GM18870 (cell line): ENCODE measurements around the gene PRKCE.
A peak's percentile ranks its signal among the peaks of the same experiment; 100 is the strongest.
"Not testable (repeated sequence)": the region's sequence is repeated elsewhere in the genome, so short reads cannot be mapped to it uniquely, and the experiment has no call there.

Experiments
- ATAC-seq: cut with Tn5 transposase; IDR thresholded peaks from one replicate; pipeline ENCODE4 v1.9.1; 2021; ENCODE audit warnings: moderate library complexity; ENCODE audit not compliant: unreplicated experiment

The PRKCE gene

GRCh38 chr2:45881970-45882581 is 230.6 kb downstream of the PRKCE start:
- no peak for ATAC-seq

- ATAC-seq: no peak
These were observed 231.5 kb downstream of the PRKCE start for GRCh38 chr2:45882707-45883602.

GRCh38 chr2:45883603-45884000 is 232.1 kb downstream of the PRKCE start:
- ATAC-seq: no peak

DNA sequence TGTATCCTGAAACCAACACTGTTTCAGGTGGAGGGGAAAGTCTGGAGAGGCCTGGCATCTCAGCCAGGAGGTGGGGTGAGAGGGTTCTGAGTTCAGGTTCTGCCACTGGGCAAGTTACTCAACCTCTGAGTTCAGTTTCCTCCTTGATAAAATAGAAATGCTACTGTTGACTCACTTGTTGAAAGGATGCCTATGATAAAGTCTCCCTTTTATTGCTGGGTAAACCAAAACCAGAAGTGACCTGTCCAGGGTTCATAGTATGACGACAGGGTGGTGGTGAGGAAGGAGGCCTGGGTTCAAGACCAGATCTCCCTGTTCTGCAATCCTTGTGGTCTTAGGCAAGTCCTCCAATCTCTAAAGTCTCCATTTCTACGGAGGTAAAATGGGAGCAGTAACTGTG is 232.7 kb downstream of the PRKCE start:
- no peak for ATAC-seq

- no peak for ATAC-seq
These were observed 233.7 kb downstream of the PRKCE start for GRCh38 chr2:45885171-45885621.

- no peak for ATAC-seq
These were observed 234.7 kb downstream of the PRKCE start for GRCh38 chr2:45886171-45886663.

DNA sequence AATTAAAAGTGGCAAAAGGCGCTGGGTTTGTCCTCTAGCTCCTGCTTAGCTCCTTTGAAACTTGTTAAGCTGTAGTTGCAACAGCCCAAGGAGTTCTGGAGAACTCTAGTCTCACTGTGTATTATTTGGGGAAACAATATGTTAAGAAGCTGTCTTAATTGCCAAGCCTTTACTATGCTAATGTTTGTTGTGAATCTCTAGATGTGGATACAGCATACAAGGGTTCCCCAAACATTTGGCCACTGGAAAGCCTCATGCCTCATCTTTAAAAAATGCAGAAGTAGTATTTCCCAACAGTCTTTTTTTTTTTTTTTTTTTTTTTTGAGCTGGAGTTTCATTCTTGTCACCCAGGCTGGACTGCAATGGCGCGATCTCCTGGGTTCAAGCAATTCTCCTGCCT is 236.7 kb downstream of the PRKCE start:
- ATAC-seq: no peak

DNA sequence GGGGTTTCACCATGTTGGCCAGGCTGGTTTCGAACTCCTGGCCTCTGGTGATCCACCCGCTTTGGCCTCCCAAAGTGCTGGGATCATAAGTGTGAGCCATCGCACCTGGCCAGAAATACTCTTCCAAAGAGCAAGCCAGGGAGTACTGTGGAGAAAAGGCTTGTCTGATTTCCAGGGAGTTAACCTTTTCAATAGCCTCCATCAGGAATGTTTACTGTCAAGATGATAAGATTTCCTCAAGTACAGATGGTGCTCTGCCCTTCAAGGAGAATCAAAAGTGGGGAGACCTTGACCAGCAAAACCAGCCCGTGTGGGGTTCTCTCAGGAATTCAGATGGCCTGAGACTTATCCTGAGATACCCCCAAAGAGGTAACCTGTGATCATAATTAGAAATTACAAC is 237.2 kb downstream of the PRKCE start:
- ATAC-seq: no peak

GRCh38 chr2:45889053-45889452 is 237.6 kb downstream of the PRKCE start:
- ATAC-seq: peak; percentile 54

DNA sequence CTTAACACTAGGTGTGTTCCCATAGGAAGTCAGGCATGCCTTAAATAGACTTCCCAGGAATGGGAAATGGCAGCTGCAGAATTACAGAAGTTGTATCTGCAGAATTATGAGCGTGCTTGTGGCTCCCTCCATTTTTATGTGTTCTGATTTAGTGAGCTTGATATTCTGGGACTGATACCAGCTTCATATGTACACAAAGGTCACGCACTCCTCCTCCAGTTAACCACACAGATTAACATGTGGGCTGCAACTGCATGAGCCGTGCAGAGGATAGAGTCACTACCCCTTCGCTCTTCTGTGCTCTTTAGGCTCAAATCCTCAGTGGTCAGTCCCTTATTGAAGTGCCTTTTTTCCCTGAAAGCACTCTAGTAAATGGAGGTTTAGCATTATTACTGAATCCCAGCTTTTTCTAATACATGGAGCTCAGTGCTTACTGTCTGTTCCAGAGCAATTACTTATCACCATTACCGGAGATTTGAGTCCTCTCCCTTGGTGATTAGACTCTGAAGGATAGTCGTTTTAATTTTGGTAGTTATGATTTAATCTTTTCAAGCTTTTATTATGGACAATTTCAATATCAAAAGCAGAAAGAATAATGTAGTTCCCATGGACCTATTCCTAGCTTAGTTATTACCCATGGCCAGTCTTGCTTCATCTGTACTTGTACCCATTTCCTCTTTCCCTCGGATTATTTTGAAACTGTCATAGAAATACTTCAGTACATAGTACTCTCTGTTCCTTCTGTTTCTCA is 238.3 kb downstream of the PRKCE start:
- no peak for ATAC-seq

DNA sequence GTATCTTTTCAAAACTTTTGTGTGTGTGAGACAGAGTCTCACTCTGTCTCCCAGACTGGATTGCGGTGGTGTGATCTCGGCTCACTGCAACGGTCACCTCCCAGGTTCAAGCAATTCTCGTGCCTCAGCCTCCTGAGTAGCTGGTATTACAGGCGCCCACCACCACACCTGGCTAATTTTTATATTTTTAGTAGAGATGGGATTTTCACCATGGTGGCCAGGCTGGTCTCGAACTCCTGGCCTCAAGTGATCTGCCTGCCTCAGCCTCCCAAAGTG is 238.8 kb downstream of the PRKCE start:
- ATAC-seq: not testable (repeated sequence)

DNA sequence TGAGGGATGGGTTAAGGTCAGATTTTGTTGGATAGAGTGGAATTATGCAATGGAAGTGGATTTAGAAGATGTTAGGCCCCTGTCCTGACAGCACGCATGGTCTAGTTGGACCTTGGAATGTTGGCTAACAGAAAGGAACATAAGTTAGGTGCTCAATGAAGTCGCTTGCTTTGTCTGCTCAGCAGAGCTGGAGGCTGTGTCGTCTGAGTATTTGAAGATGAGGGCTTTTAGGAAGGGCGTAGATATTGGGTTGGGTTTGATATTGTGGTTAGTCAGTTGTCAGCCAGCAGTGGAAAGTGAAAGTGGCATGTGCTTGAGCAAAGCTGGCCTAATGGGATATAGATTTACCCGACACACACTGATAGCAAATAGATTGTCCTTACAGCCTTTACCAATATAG is 239.3 kb downstream of the PRKCE start:
- no peak for ATAC-seq

DNA sequence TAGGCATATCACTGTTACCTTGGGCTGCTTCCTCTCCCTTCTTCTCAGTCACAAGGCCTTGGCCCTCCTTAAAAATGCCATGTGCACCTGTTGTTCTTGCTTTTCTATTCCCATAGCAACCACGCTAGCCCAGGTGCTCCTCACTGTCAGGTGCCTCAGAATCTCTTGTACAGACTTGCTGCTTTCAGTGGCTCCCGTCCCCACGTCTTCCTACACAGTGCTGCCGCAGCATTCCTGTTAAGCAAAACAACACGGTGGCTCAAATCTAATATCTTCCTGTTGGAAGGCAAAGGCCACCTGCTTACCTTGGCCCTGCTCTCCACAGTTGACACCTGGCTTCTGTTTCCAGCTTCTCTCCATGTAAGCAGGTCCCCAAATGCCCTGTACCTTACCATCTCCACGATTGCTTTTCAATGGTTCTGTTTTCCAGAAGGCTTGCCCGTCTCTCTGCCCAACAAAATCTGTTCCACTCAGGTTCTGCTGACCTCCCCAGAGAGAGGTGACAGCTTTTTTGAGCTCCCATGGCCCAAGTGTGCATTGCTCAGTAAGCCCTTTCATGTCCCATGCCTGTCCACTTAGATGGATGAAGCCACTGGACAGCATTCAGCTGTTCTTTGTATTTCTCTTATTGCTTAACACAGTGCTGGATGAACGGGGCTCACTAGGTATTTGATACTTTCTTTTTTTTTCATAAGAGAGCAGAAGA is 240.4 kb downstream of the PRKCE start:
- no peak for ATAC-seq

DNA sequence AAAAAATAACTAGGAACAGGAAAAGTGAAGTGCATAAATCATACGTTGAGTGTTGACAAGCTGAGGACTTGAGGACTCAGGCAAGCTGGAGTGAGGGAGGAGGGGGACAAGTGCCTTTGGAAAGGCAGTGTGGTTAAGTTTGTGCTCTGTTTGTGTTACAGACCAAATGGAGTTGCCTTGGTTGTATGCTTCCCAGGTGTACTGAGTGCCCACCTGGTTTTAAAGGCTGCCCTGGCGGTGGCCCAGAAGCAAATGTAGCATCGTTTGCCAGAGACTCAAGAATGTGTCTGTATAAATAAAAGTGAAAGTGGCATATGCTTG is 240.9 kb downstream of the PRKCE start:
- ATAC-seq: no peak

DNA sequence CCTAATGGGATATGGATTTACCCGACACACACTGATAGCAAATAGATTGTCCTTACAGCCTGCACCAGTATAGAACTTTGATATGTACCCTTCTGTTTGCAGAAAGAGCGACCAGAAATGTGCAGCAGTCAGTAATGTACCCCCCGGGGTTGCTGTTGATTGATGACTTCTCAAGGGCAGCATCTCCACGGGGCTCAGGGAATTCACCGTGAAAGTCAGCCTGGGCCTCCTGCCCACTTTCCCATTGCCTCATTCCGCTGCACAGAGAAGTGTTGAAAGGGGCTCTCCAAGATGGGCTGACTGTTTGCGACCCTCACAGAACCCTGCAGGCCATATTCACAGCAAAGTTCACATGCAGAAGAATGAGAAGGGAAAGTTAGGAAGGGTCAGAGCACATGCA is 241.3 kb downstream of the PRKCE start:
- ATAC-seq: no peak

- no peak for ATAC-seq
These were observed 242.7 kb downstream of the PRKCE start for GRCh38 chr2:45894211-45894610.

DNA sequence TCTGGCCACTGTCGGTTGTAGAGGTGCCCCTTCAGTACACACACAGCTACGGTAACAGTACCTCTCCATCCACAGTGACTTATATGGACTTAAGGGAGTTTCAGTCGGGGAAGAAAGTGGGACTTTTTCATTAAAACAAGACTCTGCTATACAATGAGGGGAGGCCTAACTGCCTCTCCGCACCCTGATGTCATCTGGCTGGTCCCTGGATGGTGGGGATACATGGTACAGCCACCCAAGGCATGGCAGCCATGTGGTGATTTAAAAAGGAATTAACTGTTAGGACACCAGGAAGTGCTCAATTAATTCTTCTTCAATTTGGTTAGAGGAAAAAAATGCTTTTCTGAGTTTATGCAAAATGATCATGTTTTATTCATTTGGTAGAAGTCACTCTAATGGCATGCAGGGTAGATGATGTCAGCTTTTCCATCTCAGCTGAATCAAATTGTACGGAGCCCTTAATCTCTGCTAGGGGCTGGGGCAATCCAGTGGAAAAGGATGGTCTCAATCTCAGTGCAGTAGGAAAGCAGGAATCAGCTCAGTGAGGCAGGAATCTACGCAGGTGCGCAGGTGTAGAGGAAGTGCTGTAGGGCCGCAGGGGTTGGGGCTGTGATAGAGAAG is 243.9 kb downstream of the PRKCE start:
- ATAC-seq: no peak

- ATAC-seq: no peak
These were observed 244.8 kb downstream of the PRKCE start for GRCh38 chr2:45896311-45896710.

GRCh38 chr2:45897842-45898241 is 246.4 kb downstream of the PRKCE start:
- no peak for ATAC-seq

- ATAC-seq: no peak
These were observed 247.3 kb downstream of the PRKCE start for GRCh38 chr2:45898819-45899218.

DNA sequence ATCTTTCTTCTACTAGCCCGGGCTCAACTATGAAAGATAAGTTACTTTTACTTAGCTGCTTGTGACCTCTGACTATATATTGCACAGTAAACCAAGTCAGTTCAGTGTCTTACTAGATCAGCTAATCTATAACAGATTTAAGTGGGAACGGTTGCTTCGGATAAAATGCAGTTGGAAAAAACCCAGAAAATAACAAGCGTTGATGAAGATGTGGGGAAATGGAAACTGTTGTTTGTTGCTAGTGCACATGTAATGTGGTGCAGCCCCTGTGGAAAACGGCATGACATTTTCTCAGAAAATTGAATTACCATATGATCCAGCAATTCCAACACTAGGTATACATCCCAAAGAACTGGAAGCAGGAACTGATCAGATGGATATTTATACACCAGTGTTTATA is 248.5 kb downstream of the PRKCE start:
- ATAC-seq: no peak
